IMR-90 (cell line): ENCODE measurements around the gene AUNIP. TPM values are rescaled to one million over a fixed set of nuclear protein-coding genes. Genes with fewer than 3 reads are reported as not detected.

Experiments
- ATAC-seq: fragments of 200-7000 bp; cut with Tn5 transposase; 2 replicates; pipeline ENCODE4 v1.9.1; 2020; ENCODE audit warnings: low read depth, mild to moderate bottlenecking, moderate library complexity
- BruUV-seq: library from RNA; stranded (reverse); fragments of 400-500 nt; replicated peaks from 2 replicates; lab custom pipeline; 2021; lab: Mats Ljungman, UMichigan
- CTCF ChIA-PET: fragments of 300-600 bp; formaldehyde crosslinking; extraction: SDS; loops from one replicate; lab custom pipeline; 2021; ENCODE audit warnings: antibody characterized with exemption; lab: Yijun Ruan, JAX
- POLR2A ChIA-PET: fragments of 300-600 bp; sonication (Branson Sonifier 250); formaldehyde crosslinking; loops from one replicate; lab custom pipeline; 2022; ENCODE audit warnings: antibody characterized with exemption; ENCODE audit not compliant: unreplicated experiment; lab: Charles Lee
- DNase-seq: peaks from one replicate; pipeline ENCODE4 v3.0.0; 2013
- H2AFZ ChIP-seq: replicated peaks from 2 replicates; pipeline ENCODE3; 2013; ENCODE audit warnings: low read length, mild to moderate bottlenecking; ENCODE audit not compliant: poor library complexity
- H2AK5ac ChIP-seq: 2 replicates; pipeline ENCODE4 v1.6.1; 2013; ENCODE audit warnings: low read depth, low read length, inconsistent platforms
- H2AK9ac ChIP-seq: replicated peaks from 2 replicates; pipeline ENCODE3; 2013; ENCODE audit warnings: mild to moderate bottlenecking, low read depth, low read length, moderate library complexity; ENCODE audit not compliant: poor library complexity
- H2BK120ac ChIP-seq: 2 replicates; pipeline ENCODE4 v1.6.1; 2013; ENCODE audit warnings: low read depth, low read length, inconsistent platforms
- H2BK15ac ChIP-seq: 3 replicates; pipeline ENCODE4 v1.6.1; 2013; ENCODE audit warnings: low read depth, low read length, inconsistent platforms
- H2BK20ac ChIP-seq: 2 replicates; pipeline ENCODE4 v1.6.1; 2013; ENCODE audit warnings: low read depth, mild to moderate bottlenecking, inconsistent platforms, low read length, moderate library complexity
- H2BK5ac ChIP-seq: 2 replicates; pipeline ENCODE4 v1.6.1; 2013; ENCODE audit warnings: mild to moderate bottlenecking, low read depth, low read length, inconsistent platforms; ENCODE audit not compliant: poor library complexity, severe bottlenecking
- H3K14ac ChIP-seq: replicated peaks from 2 replicates; pipeline ENCODE4 v1.6.1; 2013; ENCODE audit warnings: low read depth, low read length, inconsistent platforms
- H3K18ac ChIP-seq: 2 replicates; pipeline ENCODE4 v1.6.1; 2013; ENCODE audit warnings: low read depth, low read length, control low read depth
- H3K23ac ChIP-seq: 2 replicates; pipeline ENCODE4 v1.6.1; 2013; ENCODE audit warnings: low read depth, low read length, inconsistent platforms
- H3K27ac ChIP-seq: 2 replicates; pipeline ENCODE4 v1.5.1; 2013; ENCODE audit warnings: mild to moderate bottlenecking, control low read depth, low read length; ENCODE audit not compliant: insufficient read depth
- H3K27me3 ChIP-seq: 2 replicates; pipeline ENCODE4 v1.6.1; 2013; ENCODE audit warnings: low read length; ENCODE audit not compliant: control insufficient read depth, insufficient read depth
- H3K36me3 ChIP-seq: 2 replicates; pipeline ENCODE4 v1.6.1; 2013; ENCODE audit warnings: low read length, mixed read lengths; ENCODE audit not compliant: control insufficient read depth, insufficient read depth
- H3K4ac ChIP-seq: 2 replicates; pipeline ENCODE4 v1.6.1; 2013; ENCODE audit warnings: low read depth, low read length, inconsistent platforms
- H3K4me1 ChIP-seq: 2 replicates; pipeline ENCODE4 v1.6.1; 2013; ENCODE audit warnings: low read length, mixed read lengths; ENCODE audit not compliant: control insufficient read depth, insufficient read depth
- H3K4me2 ChIP-seq: 2 replicates; pipeline ENCODE4 v1.6.1; 2013; ENCODE audit warnings: low read depth, mild to moderate bottlenecking, control low read depth, low read length, moderate library complexity
- H3K4me3 ChIP-seq: 2 replicates; pipeline ENCODE4 v1.5.1; 2013; ENCODE audit warnings: low read depth, mild to moderate bottlenecking, control low read depth, low read length, moderate library complexity; ENCODE audit not compliant: insufficient read depth
- H3K56ac ChIP-seq: 2 replicates; pipeline ENCODE4 v1.6.1; 2013; ENCODE audit warnings: low read length, inconsistent platforms; ENCODE audit not compliant: insufficient read depth; ENCODE audit errors: extremely low read depth
- H3K79me1 ChIP-seq, 2 experiments: 2 replicates each; pipeline ENCODE4 v1.6.1; 2013; ENCODE audit warnings: low read length in 2 of 2, inconsistent platforms in 1 of 2, low read depth in 1 of 2
- H3K9ac ChIP-seq: 2 replicates; pipeline ENCODE4 v1.6.1; 2013; ENCODE audit warnings: low read depth, low read length, control low read depth
- H3K9me1 ChIP-seq: 2 replicates; pipeline ENCODE4 v1.6.1; 2013; ENCODE audit warnings: low read length, inconsistent platforms; ENCODE audit not compliant: insufficient read depth
- H3K9me3 ChIP-seq: 2 replicates; pipeline ENCODE4 v1.6.1; 2013; ENCODE audit warnings: low read length; ENCODE audit not compliant: control insufficient read depth, insufficient read depth
- H4K20me1 ChIP-seq: 2 replicates; pipeline ENCODE4 v1.6.1; 2013; ENCODE audit warnings: low read length, inconsistent platforms; ENCODE audit not compliant: insufficient read depth
- H4K5ac ChIP-seq: 2 replicates; pipeline ENCODE4 v1.6.1; 2013; ENCODE audit warnings: mild to moderate bottlenecking, low read depth, low read length, control low read depth
- H4K8ac ChIP-seq, 2 experiments: 2 replicates each; pipeline ENCODE4 v1.6.1; 2013; ENCODE audit warnings: low read depth in 2 of 2, low read length in 2 of 2, control low read depth in 1 of 2, inconsistent platforms in 1 of 2
- H4K91ac ChIP-seq: 2 replicates; pipeline ENCODE4 v1.6.1; 2013; ENCODE audit warnings: low read depth, low read length, inconsistent platforms; ENCODE audit not compliant: insufficient read depth
- BHLHE40 ChIP-seq: fragments of 150-350 bp; IDR thresholded peaks from 2 replicates; pipeline ENCODE4 v1.6.1; 2016; ENCODE audit warnings: mild to moderate bottlenecking, low read depth, low read length
- CEBPB ChIP-seq: IDR thresholded peaks from 2 replicates; pipeline ENCODE4 v1.6.1; 2012; ENCODE audit warnings: low read depth, low read length, improper control_type of control experiment
- CHD1 ChIP-seq: IDR thresholded peaks from 2 replicates; pipeline ENCODE4 v1.6.1; 2012; ENCODE audit warnings: low read depth, low read length, improper control_type of control experiment
- CTCF ChIP-seq: conservative IDR thresholded peaks from 2 replicates; pipeline ENCODE4 v1.5.1; 2012; ENCODE audit warnings: mild to moderate bottlenecking, low read depth, low read length, improper control_type of control experiment
- ELK1 ChIP-seq: fragments of 150-350 bp; IDR thresholded peaks from 2 replicates; pipeline ENCODE4 v1.6.1; 2016; ENCODE audit warnings: low read depth, mild to moderate bottlenecking, low read length, moderate library complexity, borderline replicate concordance
- MAZ ChIP-seq: IDR thresholded peaks from 2 replicates; pipeline ENCODE4 v1.6.1; 2012; ENCODE audit warnings: low read depth, mild to moderate bottlenecking, low read length, improper control_type of control experiment, moderate library complexity, borderline replicate concordance
- MXI1 ChIP-seq: IDR thresholded peaks from 2 replicates; pipeline ENCODE4 v1.6.1; 2012; ENCODE audit warnings: low read depth, mild to moderate bottlenecking, low read length, moderate library complexity, borderline replicate concordance
- NFE2L2 ChIP-seq: fragments of 150-350 bp; IDR thresholded peaks from 2 replicates; pipeline ENCODE4 v1.6.1; 2016; ENCODE audit warnings: low read depth, mild to moderate bottlenecking, low read length
- RAD21 ChIP-seq: IDR thresholded peaks from 2 replicates; pipeline ENCODE4 v1.6.1; 2012; ENCODE audit warnings: low read length, improper control_type of control experiment
- RCOR1 ChIP-seq: IDR thresholded peaks from 2 replicates; pipeline ENCODE4 v1.6.1; 2012; ENCODE audit warnings: mild to moderate bottlenecking, low read length, improper control_type of control experiment; ENCODE audit not compliant: insufficient replicate concordance
- RFX5 ChIP-seq: IDR thresholded peaks from 2 replicates; pipeline ENCODE4 v1.8.0; 2012; ENCODE audit warnings: low read depth, mild to moderate bottlenecking, low read length, moderate library complexity
- SMC3 ChIP-seq: fragments of 150-350 bp; IDR thresholded peaks from 2 replicates; pipeline ENCODE4 v1.6.1; 2016; ENCODE audit warnings: low read depth, mild to moderate bottlenecking, antibody characterized with exemption, low read length, moderate library complexity
- USF2 ChIP-seq: fragments of 150-350 bp; IDR thresholded peaks from 2 replicates; pipeline ENCODE4 v1.6.1; 2017; ENCODE audit warnings: mild to moderate bottlenecking, antibody characterized with exemption, low read length, low read depth
- WGBS, 2 experiments: methylation state at CpG; one replicate each; pipeline versions ENCODE4 v1.1.5 to v1.1.7; 2013; ENCODE audit warnings: missing lambda C conversion rate in 2 of 2; ENCODE audit not compliant: insufficient read length in 1 of 2; ENCODE audit errors: extremely low coverage in 2 of 2; 5-methylcytosine and 5-hydroxymethylcytosine counted together
- dilution Hi-C: fragments of 300-500 bp; cut with HindIII; formaldehyde crosslinking; loops from one replicate; pipeline ENCODE4 v1.14.3; 2018; ENCODE audit warnings: low sequenced_read_pairs; ENCODE audit not compliant: unreplicated experiment
- in situ Hi-C: fragments of 300-500 bp; cut with MboI; formaldehyde crosslinking; loops from 3 replicates; pipeline ENCODE4 v1.14.3; 2019; ENCODE audit warnings: low sequenced_read_pairs, inconsistent platforms, mixed read lengths
- intact Hi-C: fragments of 100-400 bp; cut with micrococcal nuclease; formaldehyde crosslinking; loops from 2 replicates; pipeline ENCODE4 v1.10.0; 2022
- polyA plus RNA-seq, 3 experiments: library from polyadenylated mRNA; depleted of rRNA; stranded (reverse); fragments of >200 nt; gene quantifications; 2 replicates each; pipeline ENCODE4 v1.2.3, GENCODE V29; 2012; ENCODE audit warnings: low replicate concordance in 1 of 3
- total RNA-seq: library from RNA; depleted of rRNA; stranded (reverse); fragments of >200 nt; gene quantifications from 2 replicates; pipeline ENCODE4 v1.2.3, GENCODE V29; 2012

The AUNIP gene
- total and polyA plus RNA-seq, 2 of the 4 experiments (the other 2 are of a cell fraction): 2.4 to 5.0 TPM

- peak within 1 kb of the TSS; percentile 98 for H2AK9ac ChIP-seq
- H3K9me1 ChIP-seq: peaks cover 5% of the 10 kb centered on the region; the same call in 1 of the 2 replicates
- POLR2A ChIA-PET: interaction anchor here (0.8 to 0.9 kb wide), 2 partner anchors 11 to 17 kb away, joined by 4 read pairs; no protein-coding TSS in a partner anchor
- H2AK5ac ChIP-seq: peak within 1 kb of the TSS; percentile 88
- H3K79me1 ChIP-seq: peaks cover 38 to 39% of the 10 kb centered on the region in 2 experiments
- H2BK5ac ChIP-seq: peak within 1 kb of the TSS; percentile 14
- 0 out of 2 replicates have a peak within 1 kb of the TSS, but pooled peaks have one; percentile 36 for H2BK20ac ChIP-seq
- no peaks in the 10 kb centered on the region for H3K9me3 ChIP-seq
- H3K14ac ChIP-seq: peak within 1 kb of the TSS; percentile 97
- peaks cover 2% of the 10 kb centered on the region for H3K36me3 ChIP-seq
- CTCF ChIA-PET: interaction anchor here (0.7 to 1.3 kb wide), 2 partner anchors 20 to 122 kb away, joined by 3 to 4 read pairs; partner anchors contain the start of gene PAFAH2
- H4K20me1 ChIP-seq: 0 out of 2 replicates have a peak, but pooled peaks cover 3% of the 10 kb centered on the region
- WGBS, 2 experiments: 0% methylated on average over 69 of the region's 75 CpGs; no CpG with 5 or more reads in 1 of the 2 experiments
- H3K4me1 ChIP-seq: peaks cover 18% of the 10 kb centered on the region
- H3K56ac ChIP-seq: peak within 1 kb of the TSS; percentile 32; the same call in 1 of the 2 replicates
- peak within 1 kb of the TSS; percentile 88 for H4K91ac ChIP-seq
- peak; percentile 90 for ATAC-seq
- H2AFZ ChIP-seq: peak within 1 kb of the TSS; percentile 96
- intact Hi-C loops (no loop called here), dilution Hi-C loops (no loop called here), in situ Hi-C loops (no loop called here)
- peak within 1 kb of the TSS; percentile 96 for H4K5ac ChIP-seq
- no TSS peak for BruUV-seq
- H2BK15ac ChIP-seq: peak within 1 kb of the TSS; percentile 74; the same call in 1 of the 3 replicates
- peak within 1 kb of the TSS; percentile 63 for H2BK120ac ChIP-seq
- peak within 1 kb of the TSS; percentile 54 for H3K4me3 ChIP-seq
- DNase-seq: peak; percentile 70
- H3K9ac ChIP-seq: peak within 1 kb of the TSS; percentile 80
- H3K23ac ChIP-seq: peak within 1 kb of the TSS; percentile 99
- H4K8ac ChIP-seq: peak within 1 kb of the TSS; percentile 87 to 98
- H3K4ac ChIP-seq: peak within 1 kb of the TSS; percentile 96
- H3K18ac ChIP-seq: peak within 1 kb of the TSS; percentile 68
- no peaks in the 10 kb centered on the region for H3K27me3 ChIP-seq
- peak within 1 kb of the TSS; percentile 97 for H3K4me2 ChIP-seq
- H3K27ac ChIP-seq: peak within 1 kb of the TSS; percentile 58
- TF ChIP-seq ELK1: no peak
- no peak for TF ChIP-seq SMC3
- no peak for TF ChIP-seq CTCF
- no peak for TF ChIP-seq CHD1
- TF ChIP-seq MXI1: peak; percentile 70
- no peak for TF ChIP-seq CEBPB
- peak; percentile 26; the same call in 1 of the 2 replicates for TF ChIP-seq BHLHE40
- 0 out of 2 replicates have a peak, but pooled peaks have one; percentile 8 for TF ChIP-seq RAD21
- no peak for TF ChIP-seq RFX5
- no peak for TF ChIP-seq NFE2L2
- peak; percentile 83 for TF ChIP-seq USF2
- TF ChIP-seq MAZ: peak; percentile 57; the same call in 1 of the 2 replicates
- no peak for TF ChIP-seq RCOR1
Observed at GRCh38 chr1:25875154-25875855, 16.0 kb upstream of the AUNIP start, which contains the start of gene PAQR7. Gene PAQR7 (minus strand): TSS chr1:25875708. CDS start chr1:25863839, 11,869 bp downstream.
